BE2C (cell line): ENCODE results near the gene DAB2IP.

ENCODE experiments used
- DNase-seq: peaks from one replicate; pipeline ENCODE4 v3.0.0-alpha.2; 2020
- H3K27me3 ChIP-seq: fragments of 250-450 bp; sonication (Bioruptor Pico); 2 replicates; pipeline ENCODE4 v1.5.1; 2020; ENCODE audit warnings: mild to moderate bottlenecking
- H3K36me3 ChIP-seq: fragments of 250-450 bp; sonication (Bioruptor Pico); 2 replicates; pipeline ENCODE4 v1.5.1; 2020; ENCODE audit warnings: mild to moderate bottlenecking
- H3K4me1 ChIP-seq: fragments of 250-450 bp; sonication (Bioruptor Pico); 2 replicates; pipeline ENCODE4 v1.5.1; 2020
- H3K4me3 ChIP-seq: 2 replicates; pipeline ENCODE4 v1.5.1; 2011; ENCODE audit warnings: low read depth, low read length
- H3K9me3 ChIP-seq: fragments of 250-450 bp; sonication (Bioruptor Pico); 2 replicates; pipeline ENCODE4 v1.5.1; 2020
- TF ChIP-seq, protein P1 (sequence below): IDR thresholded peaks from 2 replicates; pipeline ENCODE4 v1.5.1; 2012; ENCODE audit warnings: mild to moderate bottlenecking, low read depth, low read length

The DAB2IP gene

GRCh38 chr9:121750259-121750714, 98.9 kb downstream of the DAB2IP start:
- Histone ChIP-seq H3K4me3 (no peak overlapping the region), H3K36me3 (no peaks in the 10 kb centered on the region), H3K9me3 (no peaks in the 10 kb centered on the region), H3K27me3 (no peaks in the 10 kb centered on the region), H3K4me1 (peaks cover 8% of the 10 kb centered on the region; the same call in 1 of the 2 replicates)
- TF ChIP-seq, protein P1, sequence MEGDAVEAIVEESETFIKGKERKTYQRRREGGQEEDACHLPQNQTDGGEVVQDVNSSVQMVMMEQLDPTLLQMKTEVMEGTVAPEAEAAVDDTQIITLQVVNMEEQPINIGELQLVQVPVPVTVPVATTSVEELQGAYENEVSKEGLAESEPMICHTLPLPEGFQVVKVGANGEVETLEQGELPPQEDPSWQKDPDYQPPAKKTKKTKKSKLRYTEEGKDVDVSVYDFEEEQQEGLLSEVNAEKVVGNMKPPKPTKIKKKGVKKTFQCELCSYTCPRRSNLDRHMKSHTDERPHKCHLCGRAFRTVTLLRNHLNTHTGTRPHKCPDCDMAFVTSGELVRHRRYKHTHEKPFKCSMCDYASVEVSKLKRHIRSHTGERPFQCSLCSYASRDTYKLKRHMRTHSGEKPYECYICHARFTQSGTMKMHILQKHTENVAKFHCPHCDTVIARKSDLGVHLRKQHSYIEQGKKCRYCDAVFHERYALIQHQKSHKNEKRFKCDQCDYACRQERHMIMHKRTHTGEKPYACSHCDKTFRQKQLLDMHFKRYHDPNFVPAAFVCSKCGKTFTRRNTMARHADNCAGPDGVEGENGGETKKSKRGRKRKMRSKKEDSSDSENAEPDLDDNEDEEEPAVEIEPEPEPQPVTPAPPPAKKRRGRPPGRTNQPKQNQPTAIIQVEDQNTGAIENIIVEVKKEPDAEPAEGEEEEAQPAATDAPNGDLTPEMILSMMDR, result no peak
- no peak for DNase-seq

- Histone ChIP-seq H3K36me3 (no peaks in the 10 kb centered on the region), H3K9me3 (no peaks in the 10 kb centered on the region), H3K4me1 (peaks cover 8% of the 10 kb centered on the region; the same call in 1 of the 2 replicates), H3K27me3 (no peaks in the 10 kb centered on the region), H3K4me3 (no peak overlapping the region)
- DNase-seq, result no peak
- TF ChIP-seq, protein P1, result no peak
Measured at GRCh38 chr9:121750715-121751623, 99.5 kb downstream of the DAB2IP start.

GRCh38 chr9:121751686-121752445, 100.4 kb downstream of the DAB2IP start:
- no peak for DNase-seq
- TF ChIP-seq, protein P1, result no peak
- H3K36me3 ChIP-seq, result no peaks in the 10 kb centered on the region
- no peaks in the 10 kb centered on the region for H3K27me3 ChIP-seq
- no peaks in the 10 kb centered on the region for H3K9me3 ChIP-seq
- H3K4me3 ChIP-seq, result no peak overlapping the region
- H3K4me1 ChIP-seq, result peaks cover 8% of the 10 kb centered on the region; the same call in 1 of the 2 replicates

DNA sequence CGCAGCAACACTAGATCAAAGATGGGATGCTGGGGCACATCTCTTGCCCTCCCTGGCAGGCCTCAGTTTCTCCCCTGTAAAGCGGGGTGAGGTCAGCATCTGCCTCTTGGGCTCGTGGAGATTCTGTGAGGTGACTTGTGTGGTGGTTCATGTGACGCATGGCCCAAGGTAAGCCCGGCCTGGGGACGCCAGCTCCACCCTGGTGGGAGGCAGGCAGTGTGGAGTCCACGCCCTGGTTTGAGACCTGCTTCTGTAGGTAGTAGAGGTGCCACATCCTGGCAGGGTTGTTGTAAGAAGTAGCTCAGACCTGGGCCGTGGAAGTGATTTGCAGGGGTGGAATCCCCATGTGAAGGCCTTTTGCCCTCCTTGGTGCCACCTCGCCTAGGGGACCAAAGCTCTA, 101.5 kb downstream of the DAB2IP start:
- TF ChIP-seq, protein P1, result no peak
- no peak for DNase-seq
- H3K4me3 ChIP-seq, result no peak overlapping the region
- H3K9me3 ChIP-seq, result no peaks in the 10 kb centered on the region
- H3K27me3 ChIP-seq, result no peaks in the 10 kb centered on the region
- H3K4me1 ChIP-seq, result peaks cover 8% of the 10 kb centered on the region; the same call in 1 of the 2 replicates
- no peaks in the 10 kb centered on the region for H3K36me3 ChIP-seq

GRCh38 chr9:121753802-121754654, 102.6 kb downstream of the DAB2IP start:
- H3K36me3 ChIP-seq, result no peaks in the 10 kb centered on the region
- H3K9me3 ChIP-seq, result no peaks in the 10 kb centered on the region
- peaks cover 4% of the 10 kb centered on the region; the same call in 1 of the 2 replicates for H3K4me1 ChIP-seq
- H3K27me3 ChIP-seq, result no peaks in the 10 kb centered on the region
- TF ChIP-seq, protein P1, result no peak
- H3K4me3 ChIP-seq, result no peak overlapping the region
- no peak for DNase-seq
